SK-N-SH treated with all-trans-retinoic acid at 6 μM for 48 hours (cell line): ENCODE results near the gene MORC1.

Experiments used
- ARNTL ChIP-seq: fragments of 450-650 bp; formaldehyde crosslinking; IDR thresholded peaks from 2 replicates; pipeline ENCODE4 v1.5.0; 2020; ENCODE audit warnings: low read depth, mild to moderate bottlenecking, moderate library complexity, borderline replicate concordance
- CSDC2 ChIP-seq: fragments of 250-450 bp; sonication (Bioruptor Pico); IDR thresholded peaks from 2 replicates; pipeline ENCODE4 v1.5.0; 2020; ENCODE audit warnings: mild to moderate bottlenecking, moderate library complexity
- GLIS3 ChIP-seq: fragments of 250-450 bp; sonication (Bioruptor Pico); IDR thresholded peaks from 2 replicates; pipeline ENCODE4 v1.5.0; 2020; ENCODE audit warnings: mild to moderate bottlenecking, moderate library complexity
- RARB ChIP-seq: fragments of 250-450 bp; sonication (Bioruptor Pico); IDR thresholded peaks from 2 replicates; pipeline ENCODE4 v1.8.0; 2021; ENCODE audit warnings: mild to moderate bottlenecking, moderate library complexity
- ZC3H10 ChIP-seq: fragments of 250-450 bp; sonication (Bioruptor Pico); IDR thresholded peaks from 2 replicates; pipeline ENCODE4 v1.5.1; 2021; ENCODE audit warnings: mild to moderate bottlenecking, moderate library complexity
- ZFP3 ChIP-seq: fragments of 250-450 bp; sonication (Bioruptor Pico); IDR thresholded peaks from 2 replicates; pipeline ENCODE4 v1.5.0; 2020; ENCODE audit warnings: mild to moderate bottlenecking, moderate library complexity
- ZNF70 ChIP-seq: fragments of 450-650 bp; formaldehyde crosslinking; IDR thresholded peaks from 2 replicates; pipeline ENCODE4 v1.5.0; 2020; ENCODE audit warnings: mild to moderate bottlenecking, moderate library complexity
- ZNF8 ChIP-seq: fragments of 450-650 bp; formaldehyde crosslinking; IDR thresholded peaks from 2 replicates; pipeline ENCODE4 v1.5.0; 2020; ENCODE audit warnings: mild to moderate bottlenecking, moderate library complexity
- TF ChIP-seq, protein P1 (sequence below): fragments of 250-450 bp; sonication (Bioruptor Pico); IDR thresholded peaks from 2 replicates; pipeline ENCODE4 v1.8.0; 2020; ENCODE audit warnings: mild to moderate bottlenecking, moderate library complexity, borderline replicate concordance
- TF ChIP-seq, protein P2 (sequence below): fragments of 250-450 bp; sonication (Bioruptor Pico); IDR thresholded peaks from 2 replicates; pipeline ENCODE4 v1.5.1; 2021; ENCODE audit warnings: mild to moderate bottlenecking, moderate library complexity
- TF ChIP-seq, protein P3 (sequence below): fragments of 250-450 bp; sonication (Bioruptor Pico); IDR thresholded peaks from 2 replicates; pipeline ENCODE4 v1.5.1; 2020; ENCODE audit warnings: low read depth, mild to moderate bottlenecking, moderate library complexity

DNA sequence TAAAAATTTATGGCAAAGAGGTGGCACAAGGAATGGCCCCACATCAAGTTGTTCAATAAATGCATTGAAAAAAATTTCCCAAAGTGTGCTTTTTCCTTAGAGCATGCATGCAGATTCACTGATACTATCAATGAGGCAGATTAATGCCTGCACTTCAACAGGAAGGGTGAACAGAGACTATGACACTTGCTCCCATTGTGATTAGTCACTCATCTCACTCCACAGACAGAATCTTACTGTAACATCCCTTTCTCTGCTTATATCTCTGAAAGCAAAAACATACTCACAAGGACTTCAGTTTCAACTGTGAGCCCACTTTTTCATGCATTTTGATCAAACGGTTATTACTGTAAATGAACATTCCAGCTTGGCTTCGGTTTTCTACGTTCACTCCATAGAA lies 60.9 kb downstream of the MORC1 start:
- no peak for TF ChIP-seq ZFP3
- TF ChIP-seq, protein P1, sequence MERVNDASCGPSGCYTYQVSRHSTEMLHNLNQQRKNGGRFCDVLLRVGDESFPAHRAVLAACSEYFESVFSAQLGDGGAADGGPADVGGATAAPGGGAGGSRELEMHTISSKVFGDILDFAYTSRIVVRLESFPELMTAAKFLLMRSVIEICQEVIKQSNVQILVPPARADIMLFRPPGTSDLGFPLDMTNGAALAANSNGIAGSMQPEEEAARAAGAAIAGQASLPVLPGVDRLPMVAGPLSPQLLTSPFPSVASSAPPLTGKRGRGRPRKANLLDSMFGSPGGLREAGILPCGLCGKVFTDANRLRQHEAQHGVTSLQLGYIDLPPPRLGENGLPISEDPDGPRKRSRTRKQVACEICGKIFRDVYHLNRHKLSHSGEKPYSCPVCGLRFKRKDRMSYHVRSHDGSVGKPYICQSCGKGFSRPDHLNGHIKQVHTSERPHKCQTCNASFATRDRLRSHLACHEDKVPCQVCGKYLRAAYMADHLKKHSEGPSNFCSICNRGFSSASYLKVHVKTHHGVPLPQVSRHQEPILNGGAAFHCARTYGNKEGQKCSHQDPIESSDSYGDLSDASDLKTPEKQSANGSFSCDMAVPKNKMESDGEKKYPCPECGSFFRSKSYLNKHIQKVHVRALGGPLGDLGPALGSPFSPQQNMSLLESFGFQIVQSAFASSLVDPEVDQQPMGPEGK (CRISPR knock-in tag) = no peak
- TF ChIP-seq ZNF8 = no peak
- TF ChIP-seq ZC3H10 = no peak
- TF ChIP-seq ZNF70 (CRISPR knock-in tag) = no peak
- TF ChIP-seq, protein P2, sequence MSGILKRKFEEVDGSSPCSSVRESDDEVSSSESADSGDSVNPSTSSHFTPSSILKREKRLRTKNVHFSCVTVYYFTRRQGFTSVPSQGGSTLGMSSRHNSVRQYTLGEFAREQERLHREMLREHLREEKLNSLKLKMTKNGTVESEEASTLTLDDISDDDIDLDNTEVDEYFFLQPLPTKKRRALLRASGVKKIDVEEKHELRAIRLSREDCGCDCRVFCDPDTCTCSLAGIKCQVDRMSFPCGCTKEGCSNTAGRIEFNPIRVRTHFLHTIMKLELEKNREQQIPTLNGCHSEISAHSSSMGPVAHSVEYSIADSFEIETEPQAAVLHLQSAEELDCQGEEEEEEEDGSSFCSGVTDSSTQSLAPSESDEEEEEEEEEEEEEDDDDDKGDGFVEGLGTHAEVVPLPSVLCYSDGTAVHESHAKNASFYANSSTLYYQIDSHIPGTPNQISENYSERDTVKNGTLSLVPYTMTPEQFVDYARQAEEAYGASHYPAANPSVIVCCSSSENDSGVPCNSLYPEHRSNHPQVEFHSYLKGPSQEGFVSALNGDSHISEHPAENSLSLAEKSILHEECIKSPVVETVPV (CRISPR knock-in tag) = no peak
- TF ChIP-seq CSDC2 (CRISPR knock-in tag) = no peak
- TF ChIP-seq RARB (CRISPR knock-in tag) = no peak
- TF ChIP-seq, protein P3, sequence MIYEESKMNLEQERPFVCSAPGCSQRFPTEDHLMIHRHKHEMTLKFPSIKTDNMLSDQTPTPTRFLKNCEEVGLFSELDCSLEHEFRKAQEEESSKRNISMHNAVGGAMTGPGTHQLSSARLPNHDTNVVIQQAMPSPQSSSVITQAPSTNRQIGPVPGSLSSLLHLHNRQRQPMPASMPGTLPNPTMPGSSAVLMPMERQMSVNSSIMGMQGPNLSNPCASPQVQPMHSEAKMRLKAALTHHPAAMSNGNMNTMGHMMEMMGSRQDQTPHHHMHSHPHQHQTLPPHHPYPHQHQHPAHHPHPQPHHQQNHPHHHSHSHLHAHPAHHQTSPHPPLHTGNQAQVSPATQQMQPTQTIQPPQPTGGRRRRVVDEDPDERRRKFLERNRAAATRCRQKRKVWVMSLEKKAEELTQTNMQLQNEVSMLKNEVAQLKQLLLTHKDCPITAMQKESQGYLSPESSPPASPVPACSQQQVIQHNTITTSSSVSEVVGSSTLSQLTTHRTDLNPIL (CRISPR knock-in tag) = no peak
- no peak for TF ChIP-seq GLIS3 (CRISPR knock-in tag)
- no peak for TF ChIP-seq ARNTL (CRISPR knock-in tag)
